Testis (tissue), 3 donors: ENCODE measurements around the gene VEZF1. TPM values are rescaled to one million over a fixed set of nuclear protein-coding genes. Genes with fewer than 3 reads are reported as not detected.
A peak's percentile ranks its signal among the peaks of the same experiment; 100 is the strongest.

Experiments
- DNase-seq: peaks from one replicate; pipeline ENCODE4 v3.0.0-alpha.2; 2019
- H3K27ac ChIP-seq, 2 donors: fragments of 200-600 bp; sonication (generic); one replicate each; pipeline ENCODE4 v1.5.1; 2019
- H3K27me3 ChIP-seq: fragments of 200-600 bp; sonication (generic); one replicate; pipeline ENCODE4 v1.5.1; 2019
- H3K36me3 ChIP-seq: fragments of 200-600 bp; sonication (generic); one replicate; pipeline ENCODE4 v1.5.1; 2017; ENCODE audit warnings: low read depth; ENCODE audit errors: missing control alignments
- H3K4me1 ChIP-seq: fragments of 200-600 bp; sonication (generic); one replicate; pipeline ENCODE4 v1.5.1; 2019
- H3K4me3 ChIP-seq, 2 donors: fragments of 200-600 bp; sonication (generic); one replicate each; pipeline ENCODE4 v1.5.1; 2017 to 2019
- H3K9me3 ChIP-seq: fragments of 200-600 bp; sonication (generic); one replicate; pipeline ENCODE4 v1.5.1; 2017
- CTCF ChIP-seq, 3 experiments: fragments of 450-650 bp in 2 of 3; fragments of 200-600 bp in 1 of 3; sonication (generic) in 1 of 3; IDR thresholded peaks; one replicate each; pipeline ENCODE4 v1.5.1; 2016 to 2019; ENCODE audit warnings: antibody characterized with exemption in 3 of 3, mild to moderate bottlenecking in 2 of 3, moderate library complexity in 1 of 3
- POLR2A ChIP-seq: fragments of 450-650 bp; IDR thresholded peaks from one replicate; pipeline ENCODE4 v1.6.1; 2017; ENCODE audit warnings: antibody characterized with exemption, mild to moderate bottlenecking, moderate library complexity
- WGBS, 2 donors: methylation state at CpG; one replicate each; pipeline ENCODE4 v1.1.5; 2018; 5-methylcytosine and 5-hydroxymethylcytosine counted together
- intact Hi-C: fragments of 100-400 bp; cut with DNase I; formaldehyde crosslinking; loops from one replicate; pipeline ENCODE4 v1.15.1; 2023; ENCODE audit warnings: low total_unique reads
- polyA plus RNA-seq: library from polyadenylated mRNA; stranded (reverse); fragments of 350-450 nt; fragmentation: Illumina TruSeq; extraction: RNeasy Lipid Tissue Mini Kit (QIAGEN cat#74804); gene quantifications from one replicate; pipeline ENCODE4 v1.2.3, GENCODE V29; 2014; ENCODE audit warnings: low read depth, low replicate concordance; ENCODE audit not compliant: insufficient read depth
- total RNA-seq, 2 donors: library from RNA; depleted of rRNA; stranded (reverse); fragments of >200 nt; gene quantifications; one replicate each; pipeline ENCODE4 v1.2.3, GENCODE V29; 2016

VEZF1 gene
- total and polyA plus RNA-seq, 3 donors from 2014 or later: 54.8 to 58.6 (median 58.6) TPM

GRCh38 chr17:57946798-57947358, 41.2 kb downstream of the VEZF1 start:
- Histone ChIP-seq H3K27ac (peak overlapping the region; percentile 6 to 75), H3K9me3 (no peaks in the 10 kb centered on the region), H3K36me3 (no peaks in the 10 kb centered on the region), H3K4me3 (peak overlapping the region; percentile 13 to 34), H3K27me3 (no peaks in the 10 kb centered on the region), H3K4me1 (peaks cover 13% of the 10 kb centered on the region)
- intact Hi-C loops: no loop called here
- 24 to 30% methylated on average over 10 of the region's 10 CpGs for WGBS, 2 donors
- DNase-seq: peak; percentile 24
- no peak for TF ChIP-seq POLR2A
- no peak for TF ChIP-seq CTCF (IDR thresholded peaks at IDR 0.05)

GRCh38 chr17:57945996-57946797, 41.9 kb downstream of the VEZF1 start:
- 29 to 42% methylated on average over 6 of the region's 6 CpGs for WGBS, 2 donors
- Histone ChIP-seq H3K27me3 (no peaks in the 10 kb centered on the region), H3K4me1 (peaks cover 13% of the 10 kb centered on the region), H3K27ac (peak overlapping the region; percentile 6 to 75), H3K36me3 (no peaks in the 10 kb centered on the region), H3K9me3 (no peaks in the 10 kb centered on the region), H3K4me3 (peak overlapping the region; percentile 13 to 34)
- intact Hi-C loops: no loop called here
- no peak for DNase-seq
- TF ChIP-seq POLR2A (no peak), CTCF (IDR thresholded peaks at IDR 0.05) (no peak)

GRCh38 chr17:57944908-57945307, 43.1 kb downstream of the VEZF1 start:
- peaks cover 13% of the 10 kb centered on the region for H3K4me1 ChIP-seq
- no peak overlapping the region for H3K4me3 ChIP-seq
- H3K27ac ChIP-seq: no peak overlapping the region
- H3K36me3 ChIP-seq: no peaks in the 10 kb centered on the region
- H3K27me3 ChIP-seq: no peaks in the 10 kb centered on the region
- no peak for TF ChIP-seq POLR2A
- no peak for TF ChIP-seq CTCF (IDR thresholded peaks at IDR 0.05)
- no peak for DNase-seq
- intact Hi-C loops: no loop called here
- H3K9me3 ChIP-seq: no peaks in the 10 kb centered on the region
- WGBS, 2 donors: 79 to 81% methylated on average over 6 of the region's 6 CpGs

- H3K4me1 ChIP-seq: peaks cover 7% of the 10 kb centered on the region
- no peak for DNase-seq
- no peak overlapping the region for H3K27ac ChIP-seq
- no peaks in the 10 kb centered on the region for H3K27me3 ChIP-seq
- no peak overlapping the region for H3K4me3 ChIP-seq
- no peak for TF ChIP-seq POLR2A
- TF ChIP-seq CTCF (IDR thresholded peaks at IDR 0.05): no peak
- 82 to 95% methylated on average over 3 of the region's 3 CpGs for WGBS, 2 donors
- H3K9me3 ChIP-seq: no peaks in the 10 kb centered on the region
- intact Hi-C loops: no loop called here
- H3K36me3 ChIP-seq: no peaks in the 10 kb centered on the region
Observed at GRCh38 chr17:57943645-57944044, 44.4 kb downstream of the VEZF1 start.
